ENCODE data around the gene CCR6. TPM values are rescaled to one million over a fixed set of nuclear protein-coding genes. Genes with fewer than 3 reads are reported as not detected.
"Not testable (repeated sequence)": the region's sequence is repeated elsewhere in the genome, so short reads cannot be mapped to it uniquely, and the experiment has no call there.

Gene CCR6
- total RNA-seq, 2 donors from 2014 or later, result not detected

- TF ChIP-seq CTCF (conservative IDR thresholded peaks at IDR 0.05), result peak; percentile 53
- H3K36me3 ChIP-seq (ENCODE audit: control insufficient read depth, insufficient read depth, low read length); H3K9me3 Mint-ChIP-seq; H3K27me3 Mint-ChIP-seq (ENCODE audit: insufficient read depth); H3K4me3 Mint-ChIP-seq; H3K27me3 ChIP-seq (ENCODE audit: control insufficient read depth, insufficient read depth, low read length, poor library complexity, severe bottlenecking); H3K9me3 ChIP-seq (ENCODE audit: control insufficient read depth, low read length); H3K9ac ChIP-seq (ENCODE audit: extremely low read depth, low read length, poor library complexity, severe bottlenecking); H3K36me3 Mint-ChIP-seq (ENCODE audit: low read depth); H3K27ac Mint-ChIP-seq; H3K27ac ChIP-seq (ENCODE audit: low read depth, low read length); DNase-seq; H3K4me1 ChIP-seq (ENCODE audit: control insufficient read depth, insufficient read depth, low read length); H3K4me1 Mint-ChIP-seq; H3K4me3 ChIP-seq (ENCODE audit: low read length): not testable (repeated sequence)
- 9% methylated on average over 2 of the region's 8 CpGs; no CpG with 5 or more reads in 1 of the 2 experiments for WGBS, 2 experiments (ENCODE audit: insufficient coverage in 1 of 2, insufficient read length in 1 of 2)
Measured at GRCh38 chr6:167182913-167183314, 60.0 kb downstream of the CCR6 start.

GRCh38 chr6:167185101-167185500 is 62.2 kb downstream of the CCR6 start:
- H3K9me3 Mint-ChIP-seq, result not testable (repeated sequence)

GRCh38 chr6:167187275-167187674 is 64.4 kb downstream of the CCR6 start:
- WGBS, 2 experiments (ENCODE audit: insufficient coverage in 1 of 2, insufficient read length in 1 of 2), result 80 to 95% methylated on average over 2 to 8 of the region's 9 CpGs
- not testable (repeated sequence) for H3K4me1 Mint-ChIP-seq

More at GRCh38 chr6:167185101-167185500, 62.2 kb downstream of the CCR6 start:
- 95 to 100% methylated on average over 1 to 3 of the region's 3 CpGs for WGBS, 2 experiments (ENCODE audit: insufficient coverage in 1 of 2, insufficient read length in 1 of 2)
- not testable (repeated sequence) for H3K27me3 ChIP-seq (ENCODE audit: control insufficient read depth, insufficient read depth, low read length, poor library complexity, severe bottlenecking); H3K27ac Mint-ChIP-seq; DNase-seq; H3K4me3 Mint-ChIP-seq; H3K36me3 Mint-ChIP-seq (ENCODE audit: low read depth); H3K27me3 Mint-ChIP-seq (ENCODE audit: insufficient read depth); H3K9ac ChIP-seq (ENCODE audit: extremely low read depth, low read length, poor library complexity, severe bottlenecking); H3K4me1 Mint-ChIP-seq; H3K4me1 ChIP-seq (ENCODE audit: control insufficient read depth, insufficient read depth, low read length); H3K4me3 ChIP-seq (ENCODE audit: low read length); H3K27ac ChIP-seq (ENCODE audit: low read depth, low read length); H3K9me3 ChIP-seq (ENCODE audit: control insufficient read depth, low read length); H3K36me3 ChIP-seq (ENCODE audit: control insufficient read depth, insufficient read depth, low read length)

More at GRCh38 chr6:167187275-167187674, 64.4 kb downstream of the CCR6 start:
- not testable (repeated sequence) for H3K27me3 Mint-ChIP-seq (ENCODE audit: insufficient read depth); H3K27me3 ChIP-seq (ENCODE audit: control insufficient read depth, insufficient read depth, low read length, poor library complexity, severe bottlenecking); H3K4me3 ChIP-seq (ENCODE audit: low read length); H3K27ac ChIP-seq (ENCODE audit: low read depth, low read length); H3K27ac Mint-ChIP-seq; DNase-seq; H3K9me3 ChIP-seq (ENCODE audit: control insufficient read depth, low read length); H3K36me3 Mint-ChIP-seq (ENCODE audit: low read depth); H3K9me3 Mint-ChIP-seq; H3K9ac ChIP-seq (ENCODE audit: extremely low read depth, low read length, poor library complexity, severe bottlenecking); H3K4me3 Mint-ChIP-seq; H3K4me1 ChIP-seq (ENCODE audit: control insufficient read depth, insufficient read depth, low read length); H3K36me3 ChIP-seq (ENCODE audit: control insufficient read depth, insufficient read depth, low read length)

Other genes starting within 250 kb of the CCR6 start
- gene RNASET2, start 166.5 kb upstream of the CCR6 start, total RNA-seq, result 10 to 100 TPM; 25.8 to 29.3 TPM
- 10 to 100 TPM; 36.0 to 43.9 TPM for gene CEP43, start 123.7 kb upstream of the CCR6 start, total RNA-seq
- gene GPR31, start 34.9 kb downstream of the CCR6 start, total RNA-seq, result not detected
- 1 to 10 TPM; 2.0 to 4.0 TPM for gene UNC93A, start 168.2 kb downstream of the CCR6 start, total RNA-seq
- gene TTLL2, start 202.0 kb downstream of the CCR6 start, total RNA-seq, result not detected

Measured in endodermal cell (in vitro differentiated cells).